ENCODE data around the gene DCD.

Gene DCD

GRCh38 chr12:54606556-54606955 is 41.6 kb downstream of the DCD start:
- no peak for DNase-seq (ENCODE audit: low read depth)

GRCh38 chr12:54605138-54605970 is 42.8 kb downstream of the DCD start:
- DNase-seq (ENCODE audit: low read depth): no peak

- DNase-seq (ENCODE audit: low read depth): no peak
These were observed 43.7 kb downstream of the DCD start for GRCh38 chr12:54604436-54604835.

- DNase-seq (ENCODE audit: low read depth): no peak
These were observed 44.3 kb downstream of the DCD start for GRCh38 chr12:54603872-54604271.

GRCh38 chr12:54603173-54603814 is 44.9 kb downstream of the DCD start:
- DNase-seq (ENCODE audit: low read depth): peak; percentile 22

- no peak for DNase-seq (ENCODE audit: low read depth)
These were observed 45.5 kb downstream of the DCD start for GRCh38 chr12:54602661-54603060.

- no peak for DNase-seq (ENCODE audit: low read depth)
These were observed 46.3 kb downstream of the DCD start for GRCh38 chr12:54601841-54602240.

GRCh38 chr12:54598970-54599369 is 49.2 kb downstream of the DCD start:
- DNase-seq (ENCODE audit: low read depth): no peak

GRCh38 chr12:54596526-54596946 is 51.6 kb downstream of the DCD start:
- no peak for DNase-seq (ENCODE audit: low read depth)

GRCh38 chr12:54595471-54595870 is 52.7 kb downstream of the DCD start:
- no peak for DNase-seq (ENCODE audit: low read depth)
